Dermis microvascular lymphatic vessel endothelial cell (primary cell): Measurements from ENCODE around the gene MDH1B. TPM values are rescaled to one million over a fixed set of nuclear protein-coding genes. Genes with fewer than 3 reads are reported as not detected.

Experiments
- DNase-seq, 2 donors: peaks; one replicate each; pipeline versions ENCODE4 v3.0.0 to v3.0.0-alpha.2; 2010; ENCODE audit warnings: low read depth in 2 of 2
- total RNA-seq: library from RNA; depleted of rRNA; stranded (reverse); fragments of >200 nt; gene quantifications from 2 replicates; pipeline ENCODE4 v1.2.1, GENCODE V29; 2014

The MDH1B gene
- total RNA-seq, 1 donor from 2014 or later = 0.13 TPM

DNA sequence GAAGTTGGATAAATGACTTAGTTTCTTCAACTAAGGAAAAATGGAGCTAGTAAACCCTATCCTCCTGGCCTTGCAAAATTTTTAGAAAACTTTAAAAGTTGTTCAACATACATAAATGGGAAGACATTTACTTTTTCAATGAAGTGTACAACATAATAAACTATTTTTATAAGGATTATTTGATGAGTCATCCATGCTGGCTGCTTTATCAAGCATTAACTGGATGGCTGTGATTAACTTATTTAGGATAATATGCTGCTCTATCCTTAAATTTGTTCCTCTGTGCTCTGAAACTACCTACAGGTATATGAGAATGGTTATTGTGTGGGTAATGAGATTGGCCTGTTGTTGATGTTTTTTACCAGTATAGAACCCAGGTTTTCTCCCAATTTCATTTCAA lies 68.2 kb downstream of the MDH1B start:
- DNase-seq = no peak

DNA sequence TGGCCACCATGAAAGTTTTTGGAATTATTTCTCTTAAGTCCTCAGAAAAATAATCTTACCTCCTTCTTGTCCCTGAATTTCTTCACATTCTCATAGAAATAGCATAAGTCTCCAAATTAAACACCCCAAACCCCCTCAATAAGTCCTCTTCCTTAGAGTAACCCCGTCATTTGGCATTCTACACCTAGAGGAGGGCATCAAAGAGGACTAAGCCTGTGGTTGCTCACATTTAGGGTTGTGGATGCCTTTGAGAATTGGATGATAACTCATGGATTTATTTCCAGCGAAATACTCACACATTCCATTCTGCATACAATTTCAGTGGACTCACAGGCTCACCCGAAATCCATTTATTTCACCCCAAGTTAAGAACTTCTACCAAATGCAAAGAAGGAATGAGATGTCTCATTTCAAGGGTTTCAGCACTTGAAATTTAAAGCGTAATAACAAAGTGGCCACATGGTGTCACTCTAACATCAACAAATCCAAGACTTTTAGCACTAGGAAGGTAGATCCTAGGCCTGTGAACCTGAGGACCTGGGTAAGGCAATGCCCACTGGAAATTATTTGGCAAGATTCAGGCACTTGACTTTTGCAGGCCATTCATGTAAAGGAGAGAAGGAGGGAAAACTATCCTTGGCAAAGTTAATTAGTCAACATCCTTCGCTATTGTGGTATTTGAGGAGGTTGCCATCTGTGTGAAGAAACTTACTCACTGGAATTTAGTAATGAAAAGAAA lies 71.6 kb downstream of the MDH1B start:
- peak; percentile 54 to 65 for DNase-seq

DNA sequence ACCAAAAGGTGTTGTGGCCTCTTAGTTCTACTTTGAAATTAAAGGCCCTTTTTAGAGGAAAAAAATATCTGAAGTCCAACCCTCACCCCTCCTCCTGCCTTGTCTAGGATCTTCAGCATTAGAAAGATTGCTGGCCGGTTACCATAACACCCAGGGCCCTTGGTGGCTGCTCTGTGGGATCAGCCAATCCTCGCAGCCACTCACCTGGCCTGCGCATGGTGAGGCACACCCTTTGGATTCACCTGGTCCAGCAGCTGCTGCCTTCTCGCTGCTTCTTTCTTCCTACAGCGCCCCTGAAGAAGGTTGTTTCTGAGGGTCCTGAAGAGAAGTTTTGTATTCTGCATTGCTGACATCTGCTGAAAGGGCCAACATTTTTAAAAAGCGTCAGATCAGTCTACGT lies 72.2 kb downstream of the MDH1B start:
- DNase-seq = no peak

DNA sequence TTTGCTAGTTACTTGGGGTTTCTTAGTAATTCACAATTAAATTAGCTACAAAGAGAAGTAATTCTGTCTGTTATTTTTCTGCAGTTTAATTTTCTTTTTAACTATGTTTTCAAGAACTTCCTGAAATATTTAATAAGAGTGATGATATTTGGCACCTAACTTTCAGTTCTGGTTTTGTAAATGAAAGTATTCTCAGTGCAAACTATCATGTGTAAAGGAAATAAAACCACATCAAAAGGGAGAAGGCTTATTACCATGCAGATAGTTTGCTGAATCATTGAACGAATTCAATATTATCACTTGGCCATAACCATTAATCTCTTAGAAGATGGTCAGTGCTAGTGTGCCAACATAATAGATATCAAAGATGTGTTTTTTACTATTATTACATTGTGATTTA lies 76.1 kb downstream of the MDH1B start:
- DNase-seq = no peak

DNA sequence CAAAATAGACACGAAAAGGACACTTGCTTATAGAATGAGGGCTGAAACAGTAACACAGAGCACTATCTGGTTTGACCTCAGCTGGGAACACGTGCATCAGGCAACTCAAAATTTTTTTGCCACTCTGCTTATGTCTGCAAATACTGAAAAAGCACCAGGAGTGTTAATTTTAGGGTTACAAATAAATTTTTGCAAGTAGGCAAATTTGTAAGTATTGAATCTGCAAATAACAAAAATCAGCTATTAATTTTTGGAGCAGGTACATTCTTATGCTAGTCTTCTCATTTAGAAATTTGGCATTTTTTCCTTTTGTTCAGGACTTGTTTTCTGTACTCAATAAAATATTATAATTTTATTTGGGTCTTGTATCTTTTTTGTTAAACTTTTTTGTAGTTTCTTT lies 76.7 kb downstream of the MDH1B start:
- no peak for DNase-seq

Other genes with a start within 250 kb of the MDH1B start
- gene FAM237A, start 122.8 kb downstream of the MDH1B start, total RNA-seq = not detected in 2 replicates
- gene DYTN, start 46.9 kb downstream of the MDH1B start, total RNA-seq = not detected in 2 replicates
- gene FASTKD2, start 278 bp upstream of the MDH1B start, total RNA-seq = 27.6 and 31.6 TPM in 2 replicates
- gene CPO, start 174.2 kb upstream of the MDH1B start, total RNA-seq = not detected in 2 replicates